HG03520 (cell line): ENCODE results near the gene TBX1.

Experiments
- ATAC-seq: cut with Tn5 transposase; IDR thresholded peaks from one replicate; pipeline ENCODE4 v1.9.1; 2021; ENCODE audit warnings: mild to moderate bottlenecking, moderate library complexity; ENCODE audit not compliant: unreplicated experiment

Gene TBX1

DNA sequence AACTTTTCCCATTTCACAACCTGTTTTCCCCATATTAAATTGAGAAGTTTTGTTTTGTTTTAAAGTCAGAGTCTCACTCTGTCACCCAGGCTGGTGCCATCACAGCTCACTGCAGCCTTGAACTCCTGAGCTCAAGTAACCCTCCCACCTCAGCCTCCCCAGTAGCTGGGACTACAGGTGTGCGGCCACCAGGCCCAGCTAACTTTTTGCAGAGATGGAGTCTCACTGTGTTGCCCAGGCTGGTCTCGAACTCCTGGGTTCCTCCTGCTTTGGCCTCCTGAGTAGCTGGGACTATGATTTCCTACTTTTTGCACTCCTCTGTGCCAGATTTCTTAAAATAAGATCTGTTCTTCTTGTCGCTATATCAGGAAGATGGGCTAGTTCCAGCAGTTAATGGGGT, 49.2 kb downstream of the TBX1 start:
- ATAC-seq: no peak

DNA sequence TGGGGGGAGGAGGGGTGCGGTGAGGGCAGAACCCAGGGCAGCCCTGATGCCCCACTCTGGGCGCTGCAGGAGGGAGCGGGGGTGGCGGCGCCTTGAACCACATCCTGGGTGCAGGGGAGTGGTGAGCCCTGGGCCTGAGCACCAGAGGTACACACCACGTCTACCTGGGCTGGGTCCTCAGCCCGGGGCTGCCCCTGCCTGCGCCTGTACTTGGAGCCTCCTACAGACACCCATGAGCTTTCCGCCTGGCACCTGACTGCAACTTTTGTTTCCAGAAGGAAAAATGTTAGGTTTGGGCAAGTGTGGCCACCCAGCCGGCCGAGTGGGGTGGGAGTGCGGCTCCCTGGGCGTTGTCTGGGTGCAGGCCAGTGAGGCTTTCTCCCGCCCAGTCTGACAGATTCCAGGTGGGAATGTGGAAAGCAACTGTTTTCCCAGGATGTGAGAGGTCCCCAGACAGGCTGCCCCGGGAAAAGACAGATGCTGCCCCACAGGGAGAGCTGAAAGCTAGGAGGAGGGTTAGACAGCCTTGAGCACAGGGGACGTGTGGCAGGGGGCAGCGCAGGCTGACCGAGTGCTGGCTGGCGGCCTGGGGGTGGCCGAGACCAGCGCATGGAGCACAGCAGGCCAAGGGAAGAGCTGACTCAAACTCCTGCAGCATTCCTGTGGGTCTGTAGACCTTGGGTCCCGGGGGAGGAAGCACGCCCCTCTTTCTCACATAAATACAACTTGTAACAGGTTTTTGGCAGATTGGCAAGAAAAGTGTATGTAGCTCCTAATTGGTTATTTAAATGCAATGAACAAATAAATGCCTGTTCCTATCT, 50.0 kb downstream of the TBX1 start:
- ATAC-seq: no peak

DNA sequence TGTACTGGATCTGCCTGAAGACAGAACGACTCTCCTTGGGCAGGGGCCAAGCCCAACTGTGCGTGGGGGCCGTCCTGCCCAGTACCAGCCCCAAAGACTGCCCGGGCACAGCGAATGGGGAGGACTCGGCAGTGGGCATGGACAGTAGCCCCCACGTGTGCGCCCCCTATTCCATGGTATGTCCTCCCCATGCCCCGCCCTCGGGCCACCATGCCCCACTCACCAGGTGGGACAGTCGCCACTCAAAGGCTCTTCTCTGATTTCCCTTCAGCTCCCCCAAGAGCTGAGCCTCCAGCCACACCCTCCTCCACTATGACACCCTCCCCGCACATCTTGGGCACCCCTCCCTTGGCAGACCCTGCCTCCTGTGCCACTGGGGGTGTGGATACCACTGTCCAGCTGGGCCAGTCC, 50.6 kb downstream of the TBX1 start:
- no peak for ATAC-seq

DNA sequence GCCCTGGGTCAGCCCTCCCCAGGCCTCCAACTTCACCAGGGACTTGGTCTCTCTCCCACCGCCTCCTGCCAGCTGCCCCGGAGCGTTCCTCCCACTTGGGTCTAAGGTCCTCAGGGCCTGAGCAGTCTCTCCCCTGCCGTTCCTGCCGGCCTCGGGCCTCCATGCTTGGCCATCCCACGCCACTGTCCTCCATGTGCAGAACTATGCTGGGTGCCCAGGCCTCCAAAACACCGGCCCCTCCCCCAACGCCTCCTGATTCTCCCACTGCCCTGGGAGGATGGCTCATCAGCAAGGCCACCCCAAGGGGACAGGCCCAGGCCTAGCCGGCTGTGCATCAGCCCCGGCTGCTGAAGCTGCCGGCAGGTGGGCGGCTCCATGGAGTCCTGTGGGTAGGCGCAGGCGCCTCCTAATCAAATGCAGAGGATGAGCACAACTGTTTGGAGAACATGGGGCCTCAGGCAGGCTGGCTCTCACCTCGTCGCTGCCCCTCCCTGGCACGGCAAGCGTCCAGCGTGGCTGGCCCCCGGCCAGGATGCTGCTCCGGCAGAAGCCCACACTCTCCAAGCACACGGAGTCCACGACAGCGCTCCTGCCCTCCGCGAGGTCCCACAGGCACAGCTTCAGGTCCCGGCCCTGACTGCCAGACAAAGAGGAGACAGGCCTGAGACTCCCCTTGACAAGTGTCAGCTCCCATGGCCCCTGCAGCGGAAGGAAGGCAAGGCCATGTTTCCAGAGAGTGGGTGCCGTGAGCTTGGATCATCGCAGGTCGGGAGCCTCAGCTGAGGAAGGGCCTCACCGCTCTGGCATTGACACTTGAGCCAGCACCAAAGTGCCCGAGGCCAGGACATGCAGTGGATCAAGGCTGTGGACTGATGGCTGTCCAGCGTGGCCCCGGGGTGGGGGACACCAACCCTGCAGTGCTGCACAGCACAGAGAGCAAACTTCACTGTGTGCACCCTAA, 51.5 kb downstream of the TBX1 start:
- no peak for ATAC-seq

DNA sequence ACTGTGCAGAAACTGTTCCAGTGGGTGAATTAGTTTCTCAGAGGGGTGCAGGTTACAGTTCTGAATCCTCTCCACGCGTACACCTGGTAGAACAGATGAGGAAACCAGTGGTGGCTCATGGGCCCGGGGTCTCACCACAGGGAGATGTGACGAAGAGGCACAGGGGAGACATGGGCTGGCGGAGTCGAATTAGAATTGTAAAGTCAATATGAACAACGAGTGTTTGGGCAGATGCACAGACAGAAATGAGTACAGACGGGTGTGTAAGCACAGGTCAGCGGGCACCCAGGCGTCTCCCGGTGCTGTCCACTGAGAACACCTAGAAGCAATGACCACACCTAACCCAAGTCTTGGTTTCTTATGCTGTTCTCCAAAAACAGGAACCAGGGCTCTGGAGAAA, 52.3 kb downstream of the TBX1 start:
- no peak for ATAC-seq

DNA sequence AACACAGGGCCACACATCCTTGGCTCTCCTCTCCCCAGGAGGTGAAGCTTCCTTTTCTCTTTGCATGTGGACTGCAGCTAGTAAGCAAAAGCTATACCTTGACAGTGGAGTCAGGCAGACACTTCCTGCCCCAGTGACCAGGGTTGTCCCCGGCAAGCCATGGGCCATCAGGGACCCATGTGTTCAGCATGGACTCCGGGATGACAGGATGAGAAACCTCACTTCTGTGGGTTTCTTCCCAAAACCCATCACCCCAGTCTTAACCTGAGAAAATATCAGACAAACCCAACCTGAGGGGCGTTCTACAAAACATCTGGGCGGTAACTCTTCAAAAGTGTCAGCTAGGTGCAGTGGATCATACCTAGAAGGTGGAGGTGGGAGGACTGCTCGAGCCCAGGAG, 53.9 kb downstream of the TBX1 start:
- ATAC-seq: no peak

DNA sequence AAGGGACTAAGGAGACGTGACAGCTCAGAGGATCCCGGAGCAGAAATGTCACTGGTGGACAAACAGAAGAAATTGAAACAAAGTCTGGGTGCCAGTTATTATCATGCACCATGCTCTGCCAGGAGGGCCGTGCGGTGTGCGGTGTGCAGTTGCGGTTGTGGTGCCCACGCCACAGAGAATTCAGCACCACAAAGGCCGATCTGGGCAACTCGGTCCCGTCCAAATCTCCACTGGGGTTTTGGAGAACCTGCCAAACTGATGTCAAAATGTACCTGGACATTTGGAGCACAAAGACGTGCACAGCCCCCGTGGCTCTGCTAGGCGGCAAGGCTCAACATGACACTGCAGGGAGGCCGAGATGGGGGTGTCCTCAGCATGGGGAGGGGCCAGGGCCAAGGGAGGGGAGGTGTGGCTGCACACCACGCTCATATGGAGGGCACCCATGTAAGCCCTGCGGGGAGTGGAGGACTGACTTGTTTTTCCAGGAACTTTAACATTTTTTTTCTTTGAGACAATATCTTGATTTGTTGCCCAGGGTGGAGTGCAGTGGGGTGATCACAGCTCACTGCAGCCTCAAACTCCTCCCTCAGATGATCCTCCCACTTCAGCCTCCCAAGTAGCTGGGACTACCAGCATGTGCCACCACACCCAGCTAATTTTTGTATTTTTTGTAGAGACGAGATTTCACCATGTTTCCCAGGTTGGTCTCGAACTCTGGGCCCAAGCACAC, 54.7 kb downstream of the TBX1 start:
- ATAC-seq: no peak

DNA sequence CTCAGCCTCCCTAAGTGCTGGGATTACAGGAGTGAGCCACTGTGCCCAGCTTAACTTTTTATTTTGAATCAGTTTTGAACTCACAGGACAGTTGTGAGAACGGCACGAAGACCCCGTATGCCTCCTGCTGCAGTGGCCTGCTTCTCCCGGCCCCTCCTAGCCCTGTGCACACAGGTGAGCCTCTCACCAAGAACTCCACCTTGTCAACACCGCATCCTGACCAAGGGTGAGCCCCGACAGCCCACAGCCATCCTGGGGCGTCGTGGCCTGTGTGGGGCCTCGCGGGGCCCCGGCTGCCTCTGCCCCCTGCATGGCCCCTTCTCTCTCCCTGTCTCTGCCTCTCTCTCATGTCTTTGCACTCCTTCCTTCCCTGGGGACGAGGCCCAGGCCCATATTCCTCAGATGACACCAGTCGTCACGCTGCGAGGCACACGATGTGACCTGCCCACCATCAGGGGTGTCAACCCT, 55.3 kb downstream of the TBX1 start:
- ATAC-seq: no peak

DNA sequence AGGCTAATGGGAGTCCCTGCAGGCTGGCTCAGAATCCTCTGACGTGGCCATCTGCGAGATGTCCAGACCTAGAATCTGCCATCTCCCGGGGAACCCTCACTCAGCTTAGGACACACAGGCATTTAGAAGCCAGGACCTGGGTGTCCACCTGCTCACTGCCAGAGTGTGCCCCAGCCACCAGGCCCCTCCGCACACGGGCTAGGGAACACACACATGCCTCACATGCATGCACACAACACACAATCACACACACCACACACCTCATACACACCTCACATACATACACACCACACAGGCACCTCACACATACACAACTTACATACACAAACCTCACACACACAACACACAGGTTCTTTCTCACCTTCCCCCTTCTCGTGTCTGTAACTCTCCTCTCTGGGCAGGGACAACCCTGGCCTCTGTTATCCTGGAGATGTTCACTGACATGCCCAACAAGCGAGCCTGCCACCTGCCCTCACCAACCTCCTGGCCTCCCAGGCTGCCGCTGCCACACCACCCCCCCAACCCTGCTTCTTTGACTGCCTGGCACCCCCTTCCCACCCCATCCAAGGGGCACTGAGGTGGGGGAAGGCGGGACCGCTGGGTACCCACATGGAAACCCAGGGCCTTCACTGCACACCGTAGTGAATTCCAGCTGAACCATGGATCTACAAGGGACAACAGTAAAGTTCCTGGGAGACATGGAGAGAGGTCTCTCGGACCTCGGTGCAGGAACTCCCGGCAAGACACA, 56.0 kb downstream of the TBX1 start:
- no peak for ATAC-seq
